Measurements from ENCODE around the gene FAM241B.
A peak's percentile ranks its signal among the peaks of the same experiment; 100 is the strongest.

Gene FAM241B

GRCh38 chr10:69633673-69634635 is 3.9 kb downstream of the FAM241B start:
- DNase-seq (ENCODE audit: low read depth in 3 of 3, low spot score in 1 of 3) = no peak

- DNase-seq (ENCODE audit: low read depth in 3 of 3, low spot score in 1 of 3) = no peak
Observed at GRCh38 chr10:69634759-69635425, 4.8 kb downstream of the FAM241B start.

- DNase-seq (ENCODE audit: low read depth in 3 of 3, low spot score in 1 of 3) = no peak
Observed at GRCh38 chr10:69635428-69636272, 5.6 kb downstream of the FAM241B start.

GRCh38 chr10:69636273-69636575 is 6.2 kb downstream of the FAM241B start:
- no peak for DNase-seq (ENCODE audit: low read depth in 3 of 3, low spot score in 1 of 3)

- no peak for DNase-seq (ENCODE audit: low read depth in 3 of 3, low spot score in 1 of 3)
Observed at GRCh38 chr10:69636626-69637605, 6.9 kb downstream of the FAM241B start.

- DNase-seq (ENCODE audit: low read depth in 3 of 3, low spot score in 1 of 3) = no peak
Observed at GRCh38 chr10:69638642-69639041, 8.6 kb downstream of the FAM241B start.

- DNase-seq (ENCODE audit: low read depth in 3 of 3, low spot score in 1 of 3) = peak; percentile 23 to 49 (median 45)
Observed at GRCh38 chr10:69639291-69640195, 9.5 kb downstream of the FAM241B start.

- no peak for DNase-seq (ENCODE audit: low read depth in 3 of 3, low spot score in 1 of 3)
Observed at GRCh38 chr10:69640196-69640980, 10.3 kb downstream of the FAM241B start.

GRCh38 chr10:69641261-69641980 is 11.4 kb downstream of the FAM241B start:
- no peak for DNase-seq (ENCODE audit: low read depth in 3 of 3, low spot score in 1 of 3)

GRCh38 chr10:69642747-69643146 is 12.7 kb downstream of the FAM241B start:
- DNase-seq (ENCODE audit: low read depth in 3 of 3, low spot score in 1 of 3) = no peak

GRCh38 chr10:69643779-69644657 is 14.0 kb downstream of the FAM241B start:
- no peak for DNase-seq (ENCODE audit: low read depth in 3 of 3, low spot score in 1 of 3)

- no peak for DNase-seq (ENCODE audit: low read depth in 3 of 3, low spot score in 1 of 3)
Observed at GRCh38 chr10:69644658-69645295, 14.7 kb downstream of the FAM241B start.

GRCh38 chr10:69645296-69646184 is 15.5 kb downstream of the FAM241B start:
- no peak for DNase-seq (ENCODE audit: low read depth in 3 of 3, low spot score in 1 of 3)

- no peak for DNase-seq (ENCODE audit: low read depth in 3 of 3, low spot score in 1 of 3)
Observed at GRCh38 chr10:69646185-69647060, 16.4 kb downstream of the FAM241B start.

Data from stimulated activated CD4-positive, alpha-beta T cell treated with anti-CD3 and anti-CD28 coated beads, TNF-alpha, amount 100 ng/mL, for 1 hour (primary cell).